H1 (cell line): ENCODE results near the gene CMTR1. TPM values are rescaled to one million over a fixed set of nuclear protein-coding genes. Genes with fewer than 3 reads are reported as not detected.

Experiments
- CHD2 ChIP-seq: IDR thresholded peaks from 2 replicates; pipeline ENCODE4 v1.6.1; 2012; ENCODE audit warnings: low read length, improper control_type of control experiment
- E2F6 ChIP-seq: IDR thresholded peaks from 2 replicates; pipeline ENCODE4 v1.6.1; 2012; ENCODE audit warnings: inconsistent platforms
- GTF2F1 ChIP-seq: IDR thresholded peaks from 2 replicates; pipeline ENCODE4 v1.6.1; 2012; ENCODE audit warnings: low read depth, low read length, improper control_type of control experiment, borderline replicate concordance
- RBBP5 ChIP-seq: IDR thresholded peaks from 2 replicates; pipeline ENCODE4 v1.7.1; 2012; ENCODE audit warnings: low read depth, mild to moderate bottlenecking, inconsistent platforms, low read length, moderate library complexity, borderline replicate concordance
- USF2 ChIP-seq: IDR thresholded peaks from 2 replicates; pipeline ENCODE4 v1.6.1; 2011; ENCODE audit warnings: low read length, improper control_type of control experiment
- polyA plus RNA-seq, 7 experiments: library from polyadenylated mRNA; depleted of rRNA in 3 of 7; stranded (reverse) in 5 of 7; unstranded in 2 of 7; fragments of >200 nt in 5 of 7; fragments of 200-250 nt in 2 of 7; gene quantifications; 1 replicate in 5 of 7; 2 replicates in 1 of 7; 4 replicates in 1 of 7; pipeline versions ENCODE4 v1.2.1 to v1.2.3, GENCODE V29; 2011 to 2013; ENCODE audit warnings: missing spikeins in 2 of 7, mixed read lengths in 2 of 7
- total RNA-seq: library from RNA; stranded (reverse); fragmentation: NEBNext Ultra II Directional; extraction: Animal tissue kit (Norgen Biotek cat#: 25700); gene quantifications from 2 replicates; pipeline ENCODE4 v1.2.1, GENCODE V29; 2021
- TF ChIP-seq, protein P1 (sequence below), 3 experiments: IDR thresholded peaks; 1 replicate in 2 of 3; 2 replicates in 1 of 3; pipeline versions ENCODE4 v1.5.1 to v1.6.1; 2011; ENCODE audit warnings: low read length in 3 of 3, mild to moderate bottlenecking in 3 of 3, inconsistent platforms in 2 of 3, low read depth in 1 of 3, moderate library complexity in 1 of 3; ENCODE audit not compliant: insufficient read depth in 1 of 3; ENCODE audit errors: control extremely low read depth in 1 of 3

The CMTR1 gene
- total and polyA plus RNA-seq, 2 of the 8 experiments (the other 6 are each of a cell fraction or from before 2014, with no cell fraction given) = 15.2 to 33.1 TPM

GRCh38 chr6:37519461-37519860 is 86.4 kb downstream of the CMTR1 start (continued):
- no peak for TF ChIP-seq USF2
- no peak for TF ChIP-seq GTF2F1
- TF ChIP-seq E2F6 = no peak
- TF ChIP-seq CHD2 = no peak
- TF ChIP-seq RBBP5 = no peak
- TF ChIP-seq, protein P1, sequence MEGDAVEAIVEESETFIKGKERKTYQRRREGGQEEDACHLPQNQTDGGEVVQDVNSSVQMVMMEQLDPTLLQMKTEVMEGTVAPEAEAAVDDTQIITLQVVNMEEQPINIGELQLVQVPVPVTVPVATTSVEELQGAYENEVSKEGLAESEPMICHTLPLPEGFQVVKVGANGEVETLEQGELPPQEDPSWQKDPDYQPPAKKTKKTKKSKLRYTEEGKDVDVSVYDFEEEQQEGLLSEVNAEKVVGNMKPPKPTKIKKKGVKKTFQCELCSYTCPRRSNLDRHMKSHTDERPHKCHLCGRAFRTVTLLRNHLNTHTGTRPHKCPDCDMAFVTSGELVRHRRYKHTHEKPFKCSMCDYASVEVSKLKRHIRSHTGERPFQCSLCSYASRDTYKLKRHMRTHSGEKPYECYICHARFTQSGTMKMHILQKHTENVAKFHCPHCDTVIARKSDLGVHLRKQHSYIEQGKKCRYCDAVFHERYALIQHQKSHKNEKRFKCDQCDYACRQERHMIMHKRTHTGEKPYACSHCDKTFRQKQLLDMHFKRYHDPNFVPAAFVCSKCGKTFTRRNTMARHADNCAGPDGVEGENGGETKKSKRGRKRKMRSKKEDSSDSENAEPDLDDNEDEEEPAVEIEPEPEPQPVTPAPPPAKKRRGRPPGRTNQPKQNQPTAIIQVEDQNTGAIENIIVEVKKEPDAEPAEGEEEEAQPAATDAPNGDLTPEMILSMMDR (IDR thresholded peaks at IDR 0.05; ENCODE audit: control extremely low read depth in 1 of 3, insufficient read depth in 1 of 3, low read depth in 1 of 3, low read length in 3 of 3) = no peak
